ENCODE results near the gene CNGA3.
"Not testable (repeated sequence)": the region's sequence is repeated elsewhere in the genome, so short reads cannot be mapped to it uniquely, and the experiment has no call there.

The CNGA3 gene

GRCh38 chr2:98404556-98405250 is 58.4 kb downstream of the CNGA3 start:
- no peak for DNase-seq (ENCODE audit: low read depth)

DNA sequence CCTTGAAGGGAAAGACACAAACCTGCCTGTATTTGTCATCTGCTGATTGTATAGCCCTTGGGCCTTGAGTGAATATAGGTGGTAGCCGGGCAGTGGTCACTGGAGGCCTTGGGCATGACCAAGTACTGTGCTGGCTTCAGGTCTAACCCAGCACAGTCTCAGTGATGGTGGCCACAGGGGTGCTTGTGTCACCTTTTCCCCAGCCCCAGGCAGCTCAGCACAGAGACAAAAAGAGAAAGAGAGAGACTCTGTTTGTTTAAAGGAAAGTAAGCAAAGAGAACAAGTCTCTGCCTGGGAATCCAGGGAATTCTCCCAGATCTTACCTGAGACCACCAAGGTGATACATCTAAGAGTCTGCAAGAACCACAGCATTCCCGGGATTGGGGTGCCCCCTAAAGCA is 59.0 kb downstream of the CNGA3 start:
- no peak for DNase-seq (ENCODE audit: low read depth)

DNA sequence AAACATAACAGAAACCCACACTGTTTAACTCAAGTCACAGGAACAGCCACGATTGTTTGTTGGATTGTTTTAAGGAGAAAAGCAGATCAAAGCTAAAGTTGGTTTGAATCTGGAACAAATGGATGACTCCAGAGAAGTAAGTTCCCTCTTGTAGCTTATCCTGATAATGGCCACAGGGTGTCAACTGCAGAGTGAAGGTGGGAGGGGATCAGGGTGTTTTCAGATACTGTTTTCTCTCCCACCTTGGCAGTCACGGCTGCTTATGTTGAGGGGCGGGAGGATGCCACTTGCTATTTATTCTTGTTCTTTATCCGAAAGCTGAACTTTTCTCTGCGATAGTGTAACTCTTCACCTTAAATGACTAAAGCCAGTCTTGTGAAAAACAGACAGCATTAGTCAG is 61.9 kb downstream of the CNGA3 start:
- DNase-seq (ENCODE audit: low read depth) = no peak

GRCh38 chr2:98412751-98413458 is 66.6 kb downstream of the CNGA3 start:
- no peak for DNase-seq (ENCODE audit: low read depth)

DNA sequence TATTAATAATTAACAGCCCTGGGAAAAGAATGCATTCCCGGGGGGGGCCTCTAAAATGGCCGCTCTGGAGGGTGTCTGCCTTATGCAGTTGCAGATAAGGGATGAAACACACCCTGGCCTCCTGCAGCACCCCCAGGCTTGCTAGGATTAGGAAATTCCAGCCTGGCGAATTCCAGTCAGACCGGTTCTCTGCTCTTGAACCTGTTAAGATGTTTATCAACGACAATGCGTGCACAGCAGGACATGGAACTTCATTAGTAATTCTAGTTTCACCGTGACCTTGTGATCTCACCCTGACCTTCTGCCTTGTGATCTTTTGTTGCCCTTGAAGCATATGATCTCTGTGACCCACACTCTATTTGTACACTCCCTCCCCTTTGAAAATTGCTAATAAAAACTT is 68.0 kb downstream of the CNGA3 start:
- not testable (repeated sequence) for DNase-seq (ENCODE audit: low read depth)

DNA sequence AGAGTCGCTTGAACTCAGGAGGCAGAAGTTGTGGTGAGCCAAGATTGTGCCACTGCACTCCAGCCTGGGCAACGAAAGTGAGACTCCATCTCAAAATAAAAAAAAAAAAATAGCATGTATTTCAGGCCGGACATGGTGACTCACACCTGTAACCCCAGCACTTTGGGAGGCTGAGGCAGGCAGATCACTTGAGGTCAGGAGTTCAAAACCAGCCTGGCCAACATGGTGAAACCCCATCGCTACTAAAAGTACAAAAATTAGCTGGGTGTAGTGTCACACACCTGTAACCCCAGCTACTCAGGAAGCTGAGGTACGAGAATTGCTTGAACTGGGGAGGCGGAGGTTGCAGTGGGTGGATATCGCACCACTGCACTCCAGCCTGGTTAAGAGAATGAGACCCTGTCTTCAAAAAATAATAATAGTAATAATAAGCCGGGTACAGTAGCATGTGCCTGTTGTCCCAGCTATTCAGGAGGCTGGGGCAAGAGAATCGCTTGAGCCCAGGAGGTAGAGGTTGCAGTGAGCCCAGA is 69.5 kb downstream of the CNGA3 start:
- DNase-seq (ENCODE audit: low read depth) = not testable (repeated sequence)

DNA sequence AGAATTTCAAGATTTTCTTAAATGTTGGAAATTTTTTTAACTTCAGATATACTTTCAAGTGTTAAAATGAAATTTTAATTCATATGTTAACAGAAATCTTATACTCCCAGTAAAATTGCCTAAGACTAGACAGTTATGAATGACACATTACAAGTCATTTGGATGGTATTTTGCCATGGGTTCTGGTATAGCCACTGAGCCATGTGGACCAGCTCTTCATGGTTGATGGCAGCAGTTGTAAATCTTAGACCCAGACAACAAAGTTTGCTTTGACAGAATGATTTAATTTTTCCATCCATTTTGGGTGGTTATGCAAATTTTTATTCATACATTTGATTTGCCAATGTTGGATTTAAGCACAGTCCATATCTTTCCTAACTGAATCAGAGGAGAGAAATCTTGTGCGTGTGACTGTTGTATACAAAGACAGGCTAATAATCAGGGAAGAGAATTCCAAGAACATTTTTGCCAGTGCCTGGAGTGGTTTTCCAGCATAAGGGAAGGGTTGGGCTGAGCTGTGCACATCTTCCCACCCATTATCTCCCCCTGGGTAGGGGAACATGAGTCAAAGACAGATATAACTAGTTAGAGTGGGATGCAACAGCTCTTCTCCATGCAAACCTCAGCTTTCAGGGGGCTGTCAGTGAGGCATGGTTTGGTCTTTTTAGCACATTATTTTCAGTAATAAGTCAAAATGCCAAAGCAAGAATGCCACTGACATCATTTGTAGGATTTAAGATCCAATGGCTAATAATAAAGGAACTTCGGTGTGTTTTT is 70.3 kb downstream of the CNGA3 start:
- DNase-seq (ENCODE audit: low read depth) = no peak

DNA sequence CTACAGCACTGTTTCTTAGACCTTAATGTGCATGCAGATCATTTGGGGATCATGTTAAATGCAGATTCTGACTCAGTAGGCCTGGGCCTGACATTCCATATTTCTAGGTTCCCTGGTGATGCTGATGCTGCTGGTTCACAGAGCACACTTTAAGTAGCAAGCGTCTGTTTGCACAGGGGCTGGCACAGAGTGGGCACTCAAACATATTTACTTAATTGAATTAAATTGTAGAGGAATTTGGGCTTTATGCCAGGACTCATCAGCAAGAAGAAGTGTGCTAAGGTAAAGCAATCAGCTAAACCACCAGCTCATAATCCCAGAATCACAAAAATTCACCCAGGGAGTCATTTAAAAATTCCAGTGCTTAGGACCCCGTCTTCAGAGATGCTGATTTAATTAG is 73.3 kb downstream of the CNGA3 start:
- DNase-seq (ENCODE audit: low read depth) = no peak

- DNase-seq (ENCODE audit: low read depth) = no peak
These were observed 73.9 kb downstream of the CNGA3 start for GRCh38 chr2:98419977-98420725.

GRCh38 chr2:98422449-98422848 is 76.2 kb downstream of the CNGA3 start:
- DNase-seq (ENCODE audit: low read depth) = no peak

GRCh38 chr2:98426771-98427170 is 80.5 kb downstream of the CNGA3 start:
- no peak for DNase-seq (ENCODE audit: low read depth)

- DNase-seq (ENCODE audit: low read depth) = no peak
These were observed 85.9 kb downstream of the CNGA3 start for GRCh38 chr2:98432145-98432544.

DNA sequence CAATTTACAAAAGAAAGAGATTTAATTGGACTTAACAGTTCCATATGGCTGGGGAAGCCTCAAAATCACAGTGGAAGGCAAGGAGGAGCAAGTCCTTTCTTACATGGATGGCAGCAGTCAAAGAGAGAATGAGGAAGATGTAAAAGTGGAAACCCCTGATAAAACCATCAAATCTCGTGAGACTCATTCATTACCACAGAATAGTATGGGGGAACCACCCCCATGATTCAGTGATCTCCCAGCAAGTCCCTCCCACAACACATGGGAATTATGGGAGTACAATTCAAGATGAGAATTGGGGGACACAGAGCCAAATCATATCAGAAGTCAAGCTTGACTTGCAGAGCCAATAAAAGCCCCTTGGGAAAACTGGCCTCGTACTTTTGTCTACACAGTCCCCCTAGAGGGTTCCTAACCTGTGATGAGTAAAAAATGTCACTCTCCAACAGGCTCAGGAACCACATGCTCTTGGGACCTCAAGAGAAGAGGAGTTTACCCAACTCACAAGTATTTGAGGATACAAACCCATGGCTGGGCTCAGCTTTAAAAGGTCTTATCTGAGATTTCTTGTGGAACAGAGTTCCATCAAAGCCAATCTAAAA is 87.2 kb downstream of the CNGA3 start:
- no peak for DNase-seq (ENCODE audit: low read depth)

DNA sequence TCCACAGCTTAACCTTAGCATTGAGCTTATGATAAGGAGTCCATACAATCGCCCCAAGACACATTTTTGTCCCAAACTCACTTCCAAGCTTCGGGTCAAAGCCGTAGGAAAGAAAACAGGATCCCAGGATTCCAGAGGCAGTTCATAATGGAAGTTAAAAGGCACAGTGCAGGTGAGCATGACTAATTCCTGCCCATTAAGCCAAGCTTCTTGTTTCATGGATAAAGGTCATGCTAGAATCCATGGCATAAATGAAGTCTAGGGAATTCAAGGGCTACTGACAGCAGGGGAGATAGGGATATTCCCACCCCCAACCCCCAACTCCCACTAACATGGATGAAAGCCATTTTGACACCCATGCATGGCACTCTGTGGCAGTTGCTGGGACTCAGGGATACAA is 88.2 kb downstream of the CNGA3 start:
- DNase-seq (ENCODE audit: low read depth) = no peak

DNA sequence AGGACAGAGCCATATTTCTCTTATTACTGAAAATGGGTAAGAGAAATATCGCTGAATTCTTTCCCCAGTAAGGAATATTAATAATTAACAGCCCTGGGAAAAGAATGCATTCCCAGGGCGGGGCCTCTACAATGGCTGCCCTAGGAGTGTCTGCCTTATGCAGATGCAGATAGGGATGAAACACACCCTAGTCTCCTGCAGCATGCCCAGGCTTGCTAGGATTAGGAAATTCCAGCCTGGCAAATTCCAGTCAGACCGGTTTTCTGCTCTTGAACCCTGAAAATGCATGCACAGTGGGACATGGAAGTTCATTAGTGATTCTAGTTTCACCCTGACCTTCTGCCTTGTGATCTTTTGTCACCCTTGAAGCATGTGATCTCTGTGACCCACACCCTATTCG is 89.4 kb downstream of the CNGA3 start:
- DNase-seq (ENCODE audit: low read depth) = not testable (repeated sequence)

DNA sequence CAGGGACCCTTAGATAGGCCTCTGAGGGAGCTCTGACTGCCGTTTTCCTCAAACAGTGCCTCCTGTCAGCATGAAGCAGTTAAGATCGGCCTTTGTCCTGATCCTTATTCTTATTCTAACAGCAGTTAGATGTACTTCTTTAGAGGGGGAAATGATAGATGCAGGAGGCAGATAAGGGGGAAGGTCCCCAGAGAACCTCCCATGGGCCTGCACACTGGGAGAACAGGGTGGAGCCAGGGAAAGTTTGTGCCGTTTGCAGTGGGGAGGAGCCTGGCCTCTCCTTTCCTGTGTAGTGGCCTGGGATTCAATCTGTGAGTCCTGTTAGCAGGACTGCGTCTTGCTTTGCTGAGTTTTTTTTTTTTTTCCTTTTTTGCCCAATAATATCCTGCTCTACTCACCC is 90.5 kb downstream of the CNGA3 start:
- no peak for DNase-seq (ENCODE audit: low read depth)

- DNase-seq (ENCODE audit: low read depth) = no peak
These were observed 92.2 kb downstream of the CNGA3 start for GRCh38 chr2:98438190-98439133.

DNA sequence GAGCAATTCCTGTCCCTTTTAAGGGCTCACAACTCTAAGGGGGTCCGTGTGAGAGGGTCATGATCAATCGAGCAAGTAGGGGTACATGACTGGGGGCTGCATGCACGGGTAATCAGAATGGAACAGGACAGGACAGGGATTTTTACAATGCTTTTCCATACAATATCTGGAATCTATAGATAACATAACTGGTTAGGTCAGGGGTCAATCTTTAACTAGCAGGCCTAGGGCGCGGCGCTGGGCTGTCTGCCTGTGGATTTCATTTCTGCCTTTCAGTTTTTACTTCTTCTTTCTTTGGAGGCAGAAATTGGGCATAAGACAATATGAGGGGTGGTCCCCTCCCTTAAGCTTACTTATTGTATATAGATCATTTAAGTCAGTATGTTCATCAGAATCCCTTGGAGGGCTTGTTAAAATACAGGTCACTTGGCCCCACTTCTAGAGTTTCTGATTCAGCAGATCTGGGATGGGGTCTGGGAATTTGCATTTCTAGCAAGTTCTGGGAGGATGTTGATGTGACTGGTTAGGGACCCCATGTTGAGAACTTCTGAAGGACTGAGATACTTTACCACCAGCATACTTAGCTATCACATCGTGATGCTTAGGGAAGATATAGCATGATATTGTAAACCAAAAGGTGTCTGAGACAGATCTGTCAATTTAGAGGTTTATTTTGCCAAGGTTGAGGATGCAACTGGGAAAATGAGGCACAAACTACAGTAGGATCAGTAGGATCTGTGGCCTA is 95.6 kb downstream of the CNGA3 start:
- DNase-seq (ENCODE audit: low read depth) = no peak

- no peak for DNase-seq (ENCODE audit: low read depth)
These were observed 96.2 kb downstream of the CNGA3 start for GRCh38 chr2:98442488-98442887.
